ENCODE measurements around the gene GLMP.

DNA sequence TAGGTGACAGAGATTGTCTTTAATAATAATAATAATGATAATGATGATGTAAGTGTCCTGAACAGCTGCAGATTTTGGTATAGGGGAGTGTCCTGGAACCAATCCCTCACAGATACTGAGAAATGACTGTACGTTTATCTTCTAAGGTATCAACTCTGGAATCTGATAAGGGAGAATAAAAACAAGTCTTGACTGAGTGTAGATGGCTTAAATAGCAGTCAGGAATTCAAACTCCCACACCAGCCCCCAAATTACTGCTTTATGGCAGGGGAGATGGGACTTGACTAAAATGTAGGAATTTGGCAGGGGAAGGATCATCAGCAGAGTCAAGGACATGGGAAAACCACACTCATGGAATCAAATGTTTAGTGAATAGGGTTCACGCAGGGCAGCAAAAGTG lies 9.7 kb upstream of the GLMP start:
- TF ChIP-seq POLR2A (IDR thresholded peaks at IDR 0.05; ENCODE audit: low read length) = no peak
- TF ChIP-seq GATA1 (IDR thresholded peaks at IDR 0.05; ENCODE audit: low read depth, low read length) = no peak
